Spleen (tissue), 3 donors: ENCODE results near the gene BROX.

ENCODE experiments used
- POLR2A ChIP-seq, 3 donors: fragments of 450-650 bp; IDR thresholded peaks; one replicate each; pipeline ENCODE4 v1.5.1; 2017; ENCODE audit warnings: antibody characterized with exemption in 3 of 3, mild to moderate bottlenecking in 1 of 3
- POLR2AphosphoS5 ChIP-seq, 3 donors: sonication (generic); formaldehyde crosslinking; IDR thresholded peaks; one replicate each; pipeline ENCODE4 v1.5.1; 2017; ENCODE audit warnings: antibody characterized with exemption in 3 of 3

DNA sequence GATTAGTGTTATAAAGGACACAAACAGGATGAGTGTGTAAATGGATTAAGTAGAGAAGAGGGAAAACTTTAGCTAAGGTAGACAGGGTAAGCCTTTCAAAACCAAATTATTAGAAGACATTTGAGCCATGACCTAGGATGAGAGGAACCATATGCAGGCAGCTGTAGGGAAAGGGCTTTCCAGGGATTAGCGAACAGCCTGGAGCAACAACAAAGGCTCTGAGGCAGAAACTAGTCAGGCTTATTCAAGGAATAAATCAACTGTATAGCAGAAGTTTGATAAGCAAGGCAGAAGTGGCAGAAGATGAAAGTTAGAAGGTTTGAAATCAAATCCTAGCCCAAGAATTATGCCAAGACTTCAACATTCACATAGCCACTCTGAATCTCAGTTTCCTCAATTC lies 21.3 kb upstream of the BROX start:
- TF ChIP-seq POLR2A (IDR thresholded peaks at IDR 0.05) (no peak), POLR2AphosphoS5 (IDR thresholded peaks at IDR 0.05) (no peak)
